GM21576 (cell line): Measurements from ENCODE around the gene SLC1A7.

Experiments used
- ATAC-seq: cut with Tn5 transposase; IDR thresholded peaks from one replicate; pipeline ENCODE4 v1.9.1; 2021; ENCODE audit warnings: mild to moderate bottlenecking, moderate library complexity; ENCODE audit not compliant: unreplicated experiment

SLC1A7 gene

GRCh38 chr1:53077599-53077965 is 64.9 kb downstream of the SLC1A7 start:
- no peak for ATAC-seq

GRCh38 chr1:53076721-53077598 is 65.5 kb downstream of the SLC1A7 start:
- ATAC-seq: no peak

- no peak for ATAC-seq
These were observed 66.3 kb downstream of the SLC1A7 start for GRCh38 chr1:53076165-53076564.

GRCh38 chr1:53075761-53076163 is 66.7 kb downstream of the SLC1A7 start:
- no peak for ATAC-seq

GRCh38 chr1:53075206-53075605 is 67.2 kb downstream of the SLC1A7 start:
- ATAC-seq: no peak

GRCh38 chr1:53074313-53075154 is 67.9 kb downstream of the SLC1A7 start:
- no peak for ATAC-seq

- ATAC-seq: no peak
These were observed 68.5 kb downstream of the SLC1A7 start for GRCh38 chr1:53073868-53074311.

GRCh38 chr1:53073287-53073686 is 69.2 kb downstream of the SLC1A7 start:
- no peak for ATAC-seq

GRCh38 chr1:53071915-53072314 is 70.5 kb downstream of the SLC1A7 start:
- no peak for ATAC-seq

- ATAC-seq: no peak
These were observed 71.1 kb downstream of the SLC1A7 start for GRCh38 chr1:53071167-53071865.

GRCh38 chr1:53070621-53071020 is 71.8 kb downstream of the SLC1A7 start:
- ATAC-seq: no peak

GRCh38 chr1:53069663-53070327 is 72.6 kb downstream of the SLC1A7 start:
- ATAC-seq: no peak

- no peak for ATAC-seq
These were observed 73.2 kb downstream of the SLC1A7 start for GRCh38 chr1:53069265-53069662.

- no peak for ATAC-seq
These were observed 73.9 kb downstream of the SLC1A7 start for GRCh38 chr1:53068314-53069099.

GRCh38 chr1:53067886-53068285 is 74.6 kb downstream of the SLC1A7 start:
- ATAC-seq: no peak

- no peak for ATAC-seq
These were observed 75.3 kb downstream of the SLC1A7 start for GRCh38 chr1:53066891-53067738.

- ATAC-seq: no peak
These were observed 76.0 kb downstream of the SLC1A7 start for GRCh38 chr1:53066488-53066887.

- ATAC-seq: no peak
These were observed 77.0 kb downstream of the SLC1A7 start for GRCh38 chr1:53065391-53065790.
